Osteocyte (in vitro differentiated cells): ENCODE results near the gene PEAR1. TPM values are rescaled to one million over a fixed set of nuclear protein-coding genes. Genes with fewer than 3 reads are reported as not detected.

ENCODE experiments used
- DNase-seq: peaks from one replicate; pipeline ENCODE4 v3.0.0; 2021; ENCODE audit warnings: mixed read lengths; ENCODE audit not compliant: unreplicated experiment; ENCODE audit errors: extremely low spot score
- H3K27ac Mint-ChIP-seq: one replicate; pipeline ENCODE4 v1.8.0; 2021; ENCODE audit warnings: mild to moderate bottlenecking, mixed read lengths; ENCODE audit not compliant: unreplicated experiment
- H3K27me3 Mint-ChIP-seq: one replicate; pipeline ENCODE4 v1.8.0; 2021; ENCODE audit warnings: mixed read lengths; ENCODE audit not compliant: unreplicated experiment
- H3K36me3 Mint-ChIP-seq: one replicate; pipeline ENCODE4 v1.8.0; 2021; ENCODE audit warnings: mixed read lengths; ENCODE audit not compliant: unreplicated experiment
- H3K4me1 Mint-ChIP-seq: one replicate; pipeline ENCODE4 v1.8.0; 2021; ENCODE audit warnings: mixed read lengths; ENCODE audit not compliant: unreplicated experiment
- H3K4me3 Mint-ChIP-seq: one replicate; pipeline ENCODE4 v1.8.0; 2021; ENCODE audit warnings: mild to moderate bottlenecking, moderate library complexity, mixed read lengths; ENCODE audit not compliant: unreplicated experiment
- H3K9me3 Mint-ChIP-seq: one replicate; pipeline ENCODE4 v1.8.0; 2021; ENCODE audit warnings: mixed read lengths; ENCODE audit not compliant: unreplicated experiment
- total RNA-seq: library from RNA; stranded (reverse); gene quantifications from 2 replicates; pipeline ENCODE4 v1.2.1, GENCODE V29; 2021
- TF ChIP-seq, protein P1 (sequence below): fragments of 200-600 bp; sonication (generic); IDR thresholded peaks from 2 replicates; pipeline ENCODE4 v1.5.0; 2021; ENCODE audit warnings: antibody characterized with exemption, mild to moderate bottlenecking, moderate library complexity

The PEAR1 gene
- total RNA-seq, 1 donor from 2014 or later: 27.4 TPM

DNA sequence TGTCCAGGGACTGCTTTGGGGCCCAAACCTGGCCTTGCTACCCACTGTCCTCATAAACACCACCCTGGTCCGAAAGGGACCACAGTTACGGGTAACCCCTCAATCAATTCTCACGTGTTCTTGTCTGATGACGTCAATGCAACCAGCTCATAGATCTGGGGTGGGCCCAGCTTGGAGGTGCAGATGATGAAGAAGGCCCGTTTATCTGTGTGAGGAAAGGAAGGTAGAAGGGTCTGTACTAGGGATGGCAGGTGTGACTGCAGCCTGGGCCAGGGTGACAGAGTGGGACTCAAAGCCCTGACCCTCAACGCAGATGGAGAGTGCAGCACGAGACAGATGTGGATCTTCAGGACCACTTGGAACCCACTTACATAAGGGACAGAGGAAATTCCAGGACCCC, 49.1 kb downstream of the PEAR1 start:
- TF ChIP-seq, protein P1, sequence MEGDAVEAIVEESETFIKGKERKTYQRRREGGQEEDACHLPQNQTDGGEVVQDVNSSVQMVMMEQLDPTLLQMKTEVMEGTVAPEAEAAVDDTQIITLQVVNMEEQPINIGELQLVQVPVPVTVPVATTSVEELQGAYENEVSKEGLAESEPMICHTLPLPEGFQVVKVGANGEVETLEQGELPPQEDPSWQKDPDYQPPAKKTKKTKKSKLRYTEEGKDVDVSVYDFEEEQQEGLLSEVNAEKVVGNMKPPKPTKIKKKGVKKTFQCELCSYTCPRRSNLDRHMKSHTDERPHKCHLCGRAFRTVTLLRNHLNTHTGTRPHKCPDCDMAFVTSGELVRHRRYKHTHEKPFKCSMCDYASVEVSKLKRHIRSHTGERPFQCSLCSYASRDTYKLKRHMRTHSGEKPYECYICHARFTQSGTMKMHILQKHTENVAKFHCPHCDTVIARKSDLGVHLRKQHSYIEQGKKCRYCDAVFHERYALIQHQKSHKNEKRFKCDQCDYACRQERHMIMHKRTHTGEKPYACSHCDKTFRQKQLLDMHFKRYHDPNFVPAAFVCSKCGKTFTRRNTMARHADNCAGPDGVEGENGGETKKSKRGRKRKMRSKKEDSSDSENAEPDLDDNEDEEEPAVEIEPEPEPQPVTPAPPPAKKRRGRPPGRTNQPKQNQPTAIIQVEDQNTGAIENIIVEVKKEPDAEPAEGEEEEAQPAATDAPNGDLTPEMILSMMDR: no peak
- no peaks in the 10 kb centered on the region for H3K9me3 Mint-ChIP-seq
- DNase-seq: no peak
- H3K36me3 Mint-ChIP-seq: peaks cover 62% of the 10 kb centered on the region
- H3K27me3 Mint-ChIP-seq: no peaks in the 10 kb centered on the region
- H3K4me1 Mint-ChIP-seq: no peaks in the 10 kb centered on the region
- H3K27ac Mint-ChIP-seq: no peak overlapping the region
- H3K4me3 Mint-ChIP-seq: no peak overlapping the region

DNA sequence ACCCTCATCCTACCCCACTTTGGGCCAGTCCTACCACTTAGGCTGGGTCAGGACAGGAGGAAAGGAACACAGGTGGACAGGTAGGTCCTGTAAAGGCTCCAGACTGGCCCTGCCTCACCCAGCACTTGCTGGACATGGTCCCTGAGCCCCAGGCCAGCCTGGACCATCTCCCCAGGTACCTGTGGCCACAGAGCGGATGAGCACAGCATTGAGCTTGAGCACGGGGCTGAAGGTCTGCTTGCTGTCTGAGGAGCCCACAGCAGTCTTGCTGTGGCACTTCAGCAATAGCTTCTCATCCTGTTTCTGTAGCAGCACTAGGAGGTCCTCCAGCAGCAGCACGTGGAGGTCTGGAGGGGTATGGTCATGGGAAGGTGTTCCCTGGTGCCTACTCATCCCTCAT, 50.2 kb downstream of the PEAR1 start:
- TF ChIP-seq, protein P1: no peak
- H3K4me1 Mint-ChIP-seq: no peaks in the 10 kb centered on the region
- H3K9me3 Mint-ChIP-seq: no peaks in the 10 kb centered on the region
- no peak overlapping the region for H3K4me3 Mint-ChIP-seq
- peaks cover 59% of the 10 kb centered on the region for H3K36me3 Mint-ChIP-seq
- no peaks in the 10 kb centered on the region for H3K27me3 Mint-ChIP-seq
- H3K27ac Mint-ChIP-seq: no peak overlapping the region
- DNase-seq: no peak

DNA sequence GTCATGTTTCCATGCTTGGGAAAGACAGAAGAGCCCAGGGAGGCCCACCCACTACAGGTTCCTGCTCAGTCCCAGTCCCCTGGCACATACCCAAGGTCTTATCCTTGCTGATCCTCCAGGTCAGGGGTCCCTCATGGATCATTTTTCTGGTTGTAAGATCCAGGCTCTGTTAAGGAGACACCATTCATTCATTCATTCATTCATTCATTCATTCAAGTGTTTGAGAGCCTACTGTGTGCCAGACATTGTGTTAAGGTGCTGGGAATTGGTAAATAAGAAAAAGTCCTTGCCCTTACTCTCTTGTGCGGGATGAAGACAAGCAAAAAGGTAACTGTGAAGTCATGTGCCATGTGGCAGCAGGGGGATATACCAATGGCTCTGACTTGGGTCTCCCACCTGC, 50.8 kb downstream of the PEAR1 start:
- no peaks in the 10 kb centered on the region for H3K4me1 Mint-ChIP-seq
- no peaks in the 10 kb centered on the region for H3K27me3 Mint-ChIP-seq
- H3K27ac Mint-ChIP-seq: no peak overlapping the region
- TF ChIP-seq, protein P1: no peak
- H3K36me3 Mint-ChIP-seq: peaks cover 57% of the 10 kb centered on the region
- no peaks in the 10 kb centered on the region for H3K9me3 Mint-ChIP-seq
- no peak for DNase-seq
- no peak overlapping the region for H3K4me3 Mint-ChIP-seq

- Mint-ChIP-seq H3K27me3 (no peaks in the 10 kb centered on the region), H3K4me1 (no peaks in the 10 kb centered on the region), H3K4me3 (no peak overlapping the region), H3K36me3 (peaks cover 61% of the 10 kb centered on the region), H3K27ac (no peak overlapping the region), H3K9me3 (no peaks in the 10 kb centered on the region)
- TF ChIP-seq, protein P1: no peak
- no peak for DNase-seq
Measured at GRCh38 chr1:156944848-156945247, 51.3 kb downstream of the PEAR1 start.

- peaks cover 59% of the 10 kb centered on the region for H3K36me3 Mint-ChIP-seq
- no peak for DNase-seq
Measured at GRCh38 chr1:156945881-156946661, 52.6 kb downstream of the PEAR1 start.

More at GRCh38 chr1:156945881-156946661, 52.6 kb downstream of the PEAR1 start:
- no peaks in the 10 kb centered on the region for H3K4me1 Mint-ChIP-seq
- H3K27me3 Mint-ChIP-seq: no peaks in the 10 kb centered on the region
- H3K9me3 Mint-ChIP-seq: no peaks in the 10 kb centered on the region
- H3K4me3 Mint-ChIP-seq: no peak overlapping the region
- TF ChIP-seq, protein P1: no peak
- no peak overlapping the region for H3K27ac Mint-ChIP-seq
